ENCODE measurements around the gene CABLES1. TPM values are rescaled to one million over a fixed set of nuclear protein-coding genes. Genes with fewer than 3 reads are reported as not detected.

Gene CABLES1
- total RNA-seq, 1 donor from 2014 or later, result 12.7 TPM

DNA sequence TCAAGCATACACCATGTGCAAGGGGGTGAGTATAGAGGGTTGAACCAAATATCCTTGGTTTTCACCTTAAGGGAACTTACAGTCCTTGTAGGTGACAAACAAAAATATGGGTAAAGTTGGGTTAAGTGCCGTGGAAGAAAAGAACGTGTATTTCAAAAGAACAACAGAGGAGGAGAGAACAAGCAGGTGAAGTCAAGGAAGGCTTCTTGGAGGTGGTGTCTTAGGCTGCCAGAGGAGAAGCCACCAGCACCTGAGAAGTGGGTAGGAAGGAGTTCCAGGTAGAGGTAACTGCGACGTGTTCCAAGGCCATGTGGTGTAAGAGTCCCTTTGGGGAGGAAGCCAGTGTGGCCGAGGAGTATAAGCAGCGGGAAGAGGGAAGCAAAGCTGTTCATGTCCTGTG, 27.2 kb downstream of the CABLES1 start:
- H3K4me1 Mint-ChIP-seq, result peaks cover 33% of the 10 kb centered on the region
- H3K36me3 Mint-ChIP-seq, result no peaks in the 10 kb centered on the region

DNA sequence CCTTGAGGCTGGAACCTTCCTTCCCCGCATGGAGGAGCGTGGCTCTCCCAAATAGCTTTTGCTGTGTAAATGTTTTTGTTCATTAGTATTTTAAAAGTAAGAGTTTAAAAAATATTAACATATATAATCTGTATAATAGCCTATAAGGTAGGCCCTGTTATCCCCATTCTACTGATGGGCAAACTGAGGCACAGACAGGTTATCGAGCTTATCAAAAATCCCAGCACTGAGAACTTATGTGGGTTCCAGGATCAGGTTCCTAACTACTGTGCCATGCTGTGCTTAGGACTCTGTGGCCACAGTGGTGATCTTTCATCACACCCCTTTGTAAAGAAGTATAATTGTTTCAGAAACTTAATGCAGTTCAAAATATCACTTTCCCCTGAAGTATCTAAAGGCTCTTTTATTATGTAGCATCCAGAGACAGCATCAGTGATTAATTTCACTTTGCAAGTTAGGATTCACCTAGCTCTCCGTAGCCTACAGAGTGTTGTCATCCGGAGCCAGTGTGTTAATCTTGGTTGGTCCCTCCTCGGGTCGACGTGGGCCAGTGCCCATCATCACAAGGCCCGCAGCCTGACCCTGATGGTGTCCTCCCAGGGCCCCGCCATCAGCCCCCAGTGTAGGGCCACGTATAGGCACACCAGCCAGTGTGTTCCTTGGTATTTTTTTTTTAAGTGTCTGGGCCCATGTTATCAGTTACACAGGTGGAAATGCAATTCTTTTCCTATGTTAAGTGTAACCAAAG, 28.7 kb downstream of the CABLES1 start:
- Mint-ChIP-seq H3K4me1 (peaks cover 39% of the 10 kb centered on the region), H3K4me3 (no peak overlapping the region), H3K27ac (no peak overlapping the region), H3K27me3 (ENCODE audit: low read depth) (no peaks in the 10 kb centered on the region), H3K9me3 (no peaks in the 10 kb centered on the region), H3K36me3 (no peaks in the 10 kb centered on the region)
- TF ChIP-seq, protein P1, sequence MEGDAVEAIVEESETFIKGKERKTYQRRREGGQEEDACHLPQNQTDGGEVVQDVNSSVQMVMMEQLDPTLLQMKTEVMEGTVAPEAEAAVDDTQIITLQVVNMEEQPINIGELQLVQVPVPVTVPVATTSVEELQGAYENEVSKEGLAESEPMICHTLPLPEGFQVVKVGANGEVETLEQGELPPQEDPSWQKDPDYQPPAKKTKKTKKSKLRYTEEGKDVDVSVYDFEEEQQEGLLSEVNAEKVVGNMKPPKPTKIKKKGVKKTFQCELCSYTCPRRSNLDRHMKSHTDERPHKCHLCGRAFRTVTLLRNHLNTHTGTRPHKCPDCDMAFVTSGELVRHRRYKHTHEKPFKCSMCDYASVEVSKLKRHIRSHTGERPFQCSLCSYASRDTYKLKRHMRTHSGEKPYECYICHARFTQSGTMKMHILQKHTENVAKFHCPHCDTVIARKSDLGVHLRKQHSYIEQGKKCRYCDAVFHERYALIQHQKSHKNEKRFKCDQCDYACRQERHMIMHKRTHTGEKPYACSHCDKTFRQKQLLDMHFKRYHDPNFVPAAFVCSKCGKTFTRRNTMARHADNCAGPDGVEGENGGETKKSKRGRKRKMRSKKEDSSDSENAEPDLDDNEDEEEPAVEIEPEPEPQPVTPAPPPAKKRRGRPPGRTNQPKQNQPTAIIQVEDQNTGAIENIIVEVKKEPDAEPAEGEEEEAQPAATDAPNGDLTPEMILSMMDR (IDR thresholded peaks at IDR 0.05; ENCODE audit: unreplicated experiment), result no peak
- DNase-seq (ENCODE audit: low spot score in 2 of 2, unreplicated experiment in 2 of 2), result no peak

More for the DNA sequence above, 27.2 kb downstream of the CABLES1 start:
- H3K27ac Mint-ChIP-seq, result no peak overlapping the region
- no peaks in the 10 kb centered on the region for H3K9me3 Mint-ChIP-seq
- TF ChIP-seq, protein P1 (IDR thresholded peaks at IDR 0.05; ENCODE audit: unreplicated experiment), result no peak
- no peak overlapping the region for H3K4me3 Mint-ChIP-seq
- no peak for DNase-seq (ENCODE audit: low spot score in 2 of 2, unreplicated experiment in 2 of 2)
- no peaks in the 10 kb centered on the region for H3K27me3 Mint-ChIP-seq (ENCODE audit: low read depth)

DNA sequence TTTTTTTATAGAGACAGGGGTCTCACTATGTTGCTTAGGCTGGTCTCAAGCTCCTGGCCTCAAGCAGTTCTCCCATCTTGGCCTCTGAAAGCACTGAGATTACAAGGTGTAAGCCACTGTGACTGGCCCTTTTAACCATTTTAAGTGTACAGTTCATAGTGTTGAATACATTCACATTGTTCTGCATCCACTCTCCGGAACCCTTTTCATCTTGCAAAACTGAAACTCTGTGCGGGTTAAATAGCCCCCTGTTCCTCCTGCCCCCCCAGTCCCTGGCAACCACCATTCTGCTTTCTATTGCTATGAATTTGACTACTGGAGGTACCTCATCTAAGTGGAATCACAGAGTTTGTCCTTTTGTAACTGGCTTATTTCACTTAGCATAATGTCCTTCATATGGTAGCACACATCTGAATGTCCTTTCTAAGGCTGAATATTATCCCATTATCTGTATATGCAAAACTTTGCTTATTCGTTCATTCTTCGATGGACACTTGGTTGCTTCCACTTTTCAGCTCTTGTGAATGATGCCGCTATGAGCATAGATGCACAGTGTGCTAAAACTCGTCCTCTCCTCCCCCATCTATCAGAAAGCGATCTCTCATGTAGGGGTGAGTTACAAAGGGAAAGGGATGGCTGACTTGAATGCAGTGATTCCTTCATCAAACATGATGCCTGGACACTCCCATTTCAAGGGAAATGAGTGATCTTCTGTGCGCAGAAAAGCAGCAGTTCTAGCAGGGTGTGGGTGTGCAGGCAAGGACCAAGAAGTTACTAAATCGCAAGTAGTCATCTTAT, 30.2 kb downstream of the CABLES1 start:
- no peak overlapping the region for H3K4me3 Mint-ChIP-seq
- TF ChIP-seq, protein P1 (IDR thresholded peaks at IDR 0.05; ENCODE audit: unreplicated experiment), result no peak
- H3K27ac Mint-ChIP-seq, result no peak overlapping the region
- no peaks in the 10 kb centered on the region for H3K36me3 Mint-ChIP-seq
- H3K27me3 Mint-ChIP-seq (ENCODE audit: low read depth), result no peaks in the 10 kb centered on the region
- H3K9me3 Mint-ChIP-seq, result no peaks in the 10 kb centered on the region
- no peak for DNase-seq (ENCODE audit: low spot score in 2 of 2, unreplicated experiment in 2 of 2)
- peaks cover 39% of the 10 kb centered on the region for H3K4me1 Mint-ChIP-seq

DNA sequence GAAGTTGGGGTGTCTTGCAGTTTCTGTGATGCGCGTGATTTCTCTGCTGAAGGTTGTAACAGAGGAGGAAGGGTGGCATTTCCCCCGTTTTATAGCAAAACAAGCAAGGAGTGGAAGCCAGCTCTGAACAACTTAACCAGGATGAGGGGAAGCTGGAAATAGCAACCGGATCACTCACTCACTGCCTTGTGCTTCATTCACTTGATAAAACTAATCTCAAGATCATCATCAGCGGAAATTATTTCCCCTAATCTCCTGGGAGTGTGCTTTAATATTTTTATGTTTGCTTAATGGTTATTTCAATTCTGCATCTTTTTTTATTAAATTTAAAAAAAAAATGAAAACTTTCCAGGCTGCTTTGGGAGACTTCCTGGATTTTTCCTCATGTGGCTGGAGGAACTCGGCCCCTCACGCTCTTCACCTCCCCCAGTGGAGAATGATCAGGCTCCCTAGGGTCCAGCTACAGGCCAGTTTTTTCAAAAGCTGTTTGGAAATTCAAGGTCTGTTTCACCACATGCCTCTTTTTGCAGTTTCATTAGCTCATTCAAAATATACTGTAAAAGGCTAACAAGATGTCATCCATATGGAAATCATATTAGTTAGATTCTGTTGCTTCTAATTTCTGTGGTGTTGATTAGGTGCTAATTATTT, 31.7 kb downstream of the CABLES1 start:
- H3K9me3 Mint-ChIP-seq, result no peaks in the 10 kb centered on the region
- no peak for DNase-seq (ENCODE audit: low spot score in 2 of 2, unreplicated experiment in 2 of 2)
- no peak overlapping the region for H3K4me3 Mint-ChIP-seq
- no peaks in the 10 kb centered on the region for H3K27me3 Mint-ChIP-seq (ENCODE audit: low read depth)
- TF ChIP-seq, protein P1 (IDR thresholded peaks at IDR 0.05; ENCODE audit: unreplicated experiment), result no peak
- peak overlapping the region; percentile 44 for H3K27ac Mint-ChIP-seq
- no peaks in the 10 kb centered on the region for H3K36me3 Mint-ChIP-seq
- peaks cover 39% of the 10 kb centered on the region for H3K4me1 Mint-ChIP-seq

DNA sequence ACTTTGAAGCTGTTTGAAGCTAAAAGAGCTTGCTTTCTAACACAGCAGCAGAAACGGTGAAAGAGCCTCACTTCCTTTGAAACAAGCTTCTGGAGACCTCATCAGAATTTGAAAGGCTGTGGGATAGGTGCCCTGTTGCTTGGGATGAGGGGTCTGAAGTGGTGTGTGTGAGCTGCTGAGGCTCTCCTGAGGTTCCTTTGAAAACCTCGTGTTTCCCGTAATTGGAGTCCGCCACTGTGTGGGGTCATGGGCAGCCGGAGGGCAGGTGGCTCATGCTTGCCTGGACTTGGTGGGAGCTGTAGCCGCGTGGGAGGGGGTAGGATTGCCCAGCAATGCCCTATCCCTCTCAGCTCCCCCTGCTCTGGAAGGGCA, 34.4 kb downstream of the CABLES1 start:
- no peak for DNase-seq (ENCODE audit: low spot score in 2 of 2, unreplicated experiment in 2 of 2)
- no peak overlapping the region for H3K27ac Mint-ChIP-seq
- H3K36me3 Mint-ChIP-seq, result no peaks in the 10 kb centered on the region
- TF ChIP-seq, protein P1 (IDR thresholded peaks at IDR 0.05; ENCODE audit: unreplicated experiment), result no peak
- H3K27me3 Mint-ChIP-seq (ENCODE audit: low read depth), result no peaks in the 10 kb centered on the region
- H3K4me1 Mint-ChIP-seq, result peaks cover 25% of the 10 kb centered on the region
- H3K9me3 Mint-ChIP-seq, result no peaks in the 10 kb centered on the region
- no peak overlapping the region for H3K4me3 Mint-ChIP-seq

All from mesothelial cell of epicardium (in vitro differentiated cells).